ENCODE measurements around the gene HNF1A.

DNA sequence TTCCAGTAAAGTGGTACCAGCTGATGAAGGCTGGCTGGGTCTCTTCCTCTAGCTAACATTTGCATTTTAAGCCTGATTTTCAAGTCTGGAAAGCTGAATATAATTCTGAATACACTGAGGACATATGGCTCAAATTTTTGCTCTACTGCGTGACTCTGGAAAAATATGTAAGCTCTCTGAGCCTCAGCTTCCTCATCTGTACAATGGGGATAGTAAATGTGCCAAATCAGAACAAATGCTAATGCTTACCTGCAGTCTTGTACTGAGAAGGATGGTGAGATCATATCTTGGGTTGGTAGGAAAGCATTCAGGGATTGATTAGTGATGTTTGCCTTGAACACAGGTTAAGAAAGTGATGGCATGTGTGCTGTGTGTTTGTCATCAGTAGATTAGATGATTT, 14.6 kb downstream of the HNF1A start:
- TF ChIP-seq, protein P1, sequence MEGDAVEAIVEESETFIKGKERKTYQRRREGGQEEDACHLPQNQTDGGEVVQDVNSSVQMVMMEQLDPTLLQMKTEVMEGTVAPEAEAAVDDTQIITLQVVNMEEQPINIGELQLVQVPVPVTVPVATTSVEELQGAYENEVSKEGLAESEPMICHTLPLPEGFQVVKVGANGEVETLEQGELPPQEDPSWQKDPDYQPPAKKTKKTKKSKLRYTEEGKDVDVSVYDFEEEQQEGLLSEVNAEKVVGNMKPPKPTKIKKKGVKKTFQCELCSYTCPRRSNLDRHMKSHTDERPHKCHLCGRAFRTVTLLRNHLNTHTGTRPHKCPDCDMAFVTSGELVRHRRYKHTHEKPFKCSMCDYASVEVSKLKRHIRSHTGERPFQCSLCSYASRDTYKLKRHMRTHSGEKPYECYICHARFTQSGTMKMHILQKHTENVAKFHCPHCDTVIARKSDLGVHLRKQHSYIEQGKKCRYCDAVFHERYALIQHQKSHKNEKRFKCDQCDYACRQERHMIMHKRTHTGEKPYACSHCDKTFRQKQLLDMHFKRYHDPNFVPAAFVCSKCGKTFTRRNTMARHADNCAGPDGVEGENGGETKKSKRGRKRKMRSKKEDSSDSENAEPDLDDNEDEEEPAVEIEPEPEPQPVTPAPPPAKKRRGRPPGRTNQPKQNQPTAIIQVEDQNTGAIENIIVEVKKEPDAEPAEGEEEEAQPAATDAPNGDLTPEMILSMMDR (conservative IDR thresholded peaks at IDR 0.05 in 1 of 2, IDR thresholded peaks at IDR 0.05 in 1 of 2; ENCODE audit: low read depth in 1 of 2, low read length in 2 of 2): no peak
- no peak for TF ChIP-seq EZH2 (IDR thresholded peaks at IDR 0.05; ENCODE audit: low read length, missing control alignments)

All from fibroblast of lung (primary cell).